Effector CD4-positive, alpha-beta T cell (primary cell): ENCODE results near the gene TIMM21.

Experiments used
- DNase-seq: peaks from one replicate; pipeline ENCODE4 v3.0.0-alpha.2; 2020

TIMM21 gene

DNA sequence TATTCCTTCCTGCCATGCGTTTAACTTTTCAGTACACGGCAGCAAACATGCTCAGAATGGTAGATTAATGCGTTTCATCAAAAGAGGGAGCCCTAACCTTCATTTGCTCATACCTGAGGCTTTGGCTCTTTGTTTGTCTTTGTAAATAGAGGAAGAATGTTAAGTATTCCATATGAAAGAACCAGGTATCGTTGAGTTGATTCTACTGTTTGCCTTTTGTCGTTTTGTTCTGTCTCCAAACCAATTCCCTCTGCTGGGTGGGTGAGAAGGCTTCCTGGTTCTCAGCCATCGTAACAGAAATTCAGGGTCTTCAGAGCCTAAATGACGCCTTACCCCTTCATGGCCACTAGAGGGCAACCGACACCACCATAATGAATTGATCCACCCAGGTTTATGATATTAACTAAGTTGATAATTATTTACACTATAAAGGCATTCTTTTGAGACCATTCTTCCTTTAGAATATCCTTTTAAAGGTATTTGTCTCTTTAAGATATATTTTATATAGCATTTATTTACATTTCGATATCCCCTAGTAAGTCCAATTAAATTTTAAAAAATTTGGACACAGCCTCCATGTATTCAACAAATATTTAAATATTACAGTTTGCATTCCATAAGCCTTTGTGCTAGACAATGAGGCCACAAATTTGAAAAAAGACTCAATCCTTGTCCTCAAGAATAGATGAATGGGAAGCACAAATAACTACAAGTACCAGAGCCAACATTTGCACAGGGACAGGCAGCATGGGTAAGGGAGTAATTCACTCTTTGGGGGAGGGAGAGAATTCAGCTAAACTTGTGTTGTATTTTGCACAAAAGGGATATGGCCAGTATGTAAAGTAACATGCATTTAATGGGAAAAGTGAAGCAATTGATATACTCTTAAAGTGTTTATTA is 48.1 kb downstream of the TIMM21 start:
- peak; percentile 35 for DNase-seq

DNA sequence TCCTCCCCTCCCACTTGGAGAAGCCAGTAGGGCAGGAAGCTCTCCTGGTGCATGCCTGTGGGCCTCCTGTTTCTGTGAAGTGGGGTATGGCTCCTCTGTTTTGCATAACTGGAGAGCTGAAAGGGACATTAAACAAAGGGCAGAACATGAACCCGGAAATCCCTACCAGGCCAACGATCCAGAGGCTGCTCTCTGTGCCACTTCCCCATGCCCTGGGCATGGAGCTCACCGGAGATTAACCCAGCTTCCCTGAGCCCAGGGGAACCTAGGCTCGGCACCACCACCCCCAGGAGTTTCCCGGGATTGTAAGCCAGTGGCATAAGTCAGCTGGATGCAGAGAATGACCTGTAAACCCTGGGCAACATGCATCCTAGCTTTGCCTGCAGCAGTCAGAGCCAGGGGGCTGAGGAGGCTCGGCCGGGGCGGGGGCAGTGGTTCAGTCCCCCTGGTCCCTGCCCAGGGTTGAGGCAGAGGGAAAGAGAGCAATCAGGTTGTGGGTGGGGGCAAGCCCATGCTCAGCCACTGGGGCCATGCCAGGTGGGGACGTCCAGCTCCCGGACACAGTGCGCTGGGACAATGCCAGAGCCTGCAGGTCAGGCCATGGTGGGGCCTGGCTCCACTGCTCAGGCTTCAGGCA is 49.5 kb downstream of the TIMM21 start:
- no peak for DNase-seq

DNA sequence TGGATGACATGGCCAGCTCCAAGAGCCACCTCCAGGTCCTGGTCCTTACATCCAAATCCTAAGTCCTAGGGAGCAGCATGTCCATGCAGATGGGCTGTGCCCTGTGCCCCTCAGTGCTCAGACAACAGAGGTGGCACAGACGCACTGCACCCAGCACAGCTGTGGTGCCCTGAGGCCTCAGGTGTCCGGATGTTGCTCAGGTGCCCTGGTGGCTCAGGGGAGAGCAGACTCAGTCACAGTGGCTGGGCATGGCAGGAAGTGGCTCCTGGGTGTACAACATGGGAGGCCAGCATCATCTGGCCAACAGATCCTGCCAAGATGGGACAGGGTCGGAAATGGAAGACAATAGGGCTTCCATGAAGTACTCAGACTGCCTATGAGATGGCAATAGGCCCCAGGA is 50.1 kb downstream of the TIMM21 start:
- no peak for DNase-seq

DNA sequence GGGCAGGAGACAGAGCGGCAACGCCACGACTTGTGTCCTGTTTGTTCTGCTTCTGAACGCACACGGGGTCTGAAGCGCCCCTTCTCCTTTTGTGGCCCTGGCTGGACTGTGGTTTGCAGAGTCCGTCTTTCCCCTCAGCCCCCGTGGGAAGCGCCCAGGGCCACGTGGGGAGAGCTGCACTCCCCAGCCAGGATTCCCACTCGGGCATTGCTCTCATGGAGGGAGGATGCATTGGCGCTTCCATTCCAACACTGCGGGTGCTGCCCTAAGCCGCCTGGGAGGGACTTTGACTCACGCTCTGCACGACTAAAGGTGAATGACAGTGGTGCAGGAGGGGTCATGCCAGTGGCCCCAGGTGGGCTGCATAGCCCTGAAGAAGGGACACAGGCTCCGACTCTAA is 52.5 kb downstream of the TIMM21 start:
- DNase-seq: no peak

DNA sequence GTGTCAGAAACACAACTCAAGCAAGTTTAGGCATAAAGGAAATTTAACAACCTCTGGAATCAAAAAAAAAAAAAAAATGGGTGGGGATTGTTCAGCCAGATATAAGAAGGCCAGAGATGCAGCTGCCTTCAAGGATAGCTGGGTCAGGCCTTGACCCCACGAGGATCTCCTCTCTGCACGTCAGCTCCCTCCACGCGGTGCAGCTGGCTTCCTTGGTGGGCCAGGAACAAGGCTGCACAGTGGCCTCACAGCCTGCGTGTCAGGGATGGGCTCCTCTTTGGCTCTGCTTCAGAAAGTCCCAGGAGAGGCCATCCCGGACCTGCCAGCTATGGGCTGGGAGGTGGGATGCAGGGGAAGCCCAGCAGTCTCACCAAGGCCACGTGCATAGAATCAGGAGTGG is 55.5 kb downstream of the TIMM21 start:
- DNase-seq: no peak

DNA sequence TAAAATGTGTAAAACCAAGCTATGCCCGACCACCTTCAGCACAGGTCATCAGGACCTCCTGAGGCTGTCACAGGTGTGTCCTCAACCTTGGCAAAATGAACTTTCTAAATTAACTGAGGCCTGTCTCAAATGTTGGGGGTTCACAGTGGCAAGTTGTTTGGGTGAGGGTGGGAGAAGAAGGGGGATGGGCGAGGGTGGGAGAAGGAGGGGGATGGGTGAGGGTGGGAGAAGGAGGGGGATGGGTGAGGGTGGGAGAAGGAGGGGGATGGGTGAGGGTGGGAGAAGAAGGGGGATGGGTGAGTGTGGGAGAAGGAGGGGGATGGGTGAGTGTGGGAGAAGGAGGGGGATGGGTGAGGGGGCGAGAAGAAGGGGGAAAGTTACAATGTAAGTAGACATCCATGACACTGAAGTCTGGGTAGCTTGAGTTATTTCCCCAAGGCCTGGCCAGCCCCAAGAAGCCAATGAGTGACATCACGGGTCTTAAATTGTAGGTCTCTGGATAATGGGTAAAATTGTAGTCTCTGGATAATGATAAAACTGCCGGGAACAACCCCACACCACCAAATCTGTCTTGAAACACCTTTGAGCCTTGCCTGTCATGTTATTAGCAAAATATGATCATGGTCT is 56.3 kb downstream of the TIMM21 start:
- DNase-seq: no peak
